Hindlimb muscle (tissue), 1 donor: Measurements from ENCODE around the gene LYAR. TPM values are rescaled to one million over a fixed set of nuclear protein-coding genes. Genes with fewer than 3 reads are reported as not detected.

Experiments
- DNase-seq: peaks from one replicate; pipeline ENCODE4 v3.0.0-alpha.2; 2013
- polyA plus RNA-seq: library from polyadenylated mRNA; unstranded; fragments of 120-200 nt; gene quantifications from one replicate; pipeline ENCODE4 v1.2.1, GENCODE V29; 2013; ENCODE audit not compliant: insufficient read length

The LYAR gene
- polyA plus RNA-seq, 1 donor, result 11.1 TPM

- no peak for DNase-seq
Observed at GRCh38 chr4:4316150-4316495, 26.2 kb upstream of the LYAR start.

GRCh38 chr4:4315461-4316149 lies 25.7 kb upstream of the LYAR start:
- no peak for DNase-seq

- no peak for DNase-seq
Observed at GRCh38 chr4:4311193-4311592, 21.2 kb upstream of the LYAR start.

GRCh38 chr4:4308800-4309441 lies 19.0 kb upstream of the LYAR start:
- no peak for DNase-seq

- DNase-seq, result no peak
Observed at GRCh38 chr4:4306920-4307319, 17.0 kb upstream of the LYAR start.

- no peak for DNase-seq
Observed at GRCh38 chr4:4302416-4302815, 12.5 kb upstream of the LYAR start.

- DNase-seq, result no peak
Observed at GRCh38 chr4:4302001-4302400, 12.0 kb upstream of the LYAR start.

GRCh38 chr4:4299006-4299405 lies 9.1 kb upstream of the LYAR start:
- DNase-seq, result no peak

- DNase-seq, result no peak
Observed at GRCh38 chr4:4296283-4296846, 6.4 kb upstream of the LYAR start.

GRCh38 chr4:4293279-4293678 lies 3.3 kb upstream of the LYAR start:
- DNase-seq, result no peak

GRCh38 chr4:4289597-4289940 lies 385 bp downstream of the LYAR start:
- no peak for DNase-seq

- no peak for DNase-seq
Observed at GRCh38 chr4:4289055-4289454, 899 bp downstream of the LYAR start.

- no peak for DNase-seq
Observed at GRCh38 chr4:4288098-4288497, 1.9 kb downstream of the LYAR start.

- DNase-seq, result no peak
Observed at GRCh38 chr4:4284827-4285618, 4.9 kb downstream of the LYAR start.

- DNase-seq, result no peak
Observed at GRCh38 chr4:4281787-4282186, 8.2 kb downstream of the LYAR start.

- no peak for DNase-seq
Observed at GRCh38 chr4:4277531-4277930, 12.4 kb downstream of the LYAR start.

- DNase-seq, result no peak
Observed at GRCh38 chr4:4274226-4274625, 15.7 kb downstream of the LYAR start.

GRCh38 chr4:4271912-4272311 lies 18.0 kb downstream of the LYAR start:
- DNase-seq, result no peak

GRCh38 chr4:4270529-4270928 lies 19.4 kb downstream of the LYAR start:
- DNase-seq, result no peak

- no peak for DNase-seq
Observed at GRCh38 chr4:4269856-4270255, 20.1 kb downstream of the LYAR start.

GRCh38 chr4:4269331-4269731 lies 20.6 kb downstream of the LYAR start:
- no peak for DNase-seq

GRCh38 chr4:4268776-4269175 lies 21.2 kb downstream of the LYAR start:
- DNase-seq, result no peak

GRCh38 chr4:4267981-4268380 lies 22.0 kb downstream of the LYAR start:
- no peak for DNase-seq
